PFSK-1 (cell line): ENCODE data around the gene SRSF4.

Experiments
- FOXP2 ChIP-seq: optimal IDR thresholded peaks from 2 replicates; pipeline ENCODE3; 2011; ENCODE audit warnings: borderline replicate concordance, control low read depth, inconsistent platforms; ENCODE audit not compliant: insufficient read depth; ENCODE audit errors: extremely low read length, extremely low read depth
- POLR2AphosphoS5 ChIP-seq: IDR thresholded peaks from 2 replicates; pipeline ENCODE4 v1.6.1; 2012; ENCODE audit warnings: low read depth, mild to moderate bottlenecking, control low read depth, low read length, moderate library complexity
- SIN3A ChIP-seq: IDR thresholded peaks from 2 replicates; pipeline ENCODE4 v1.6.1; 2012; ENCODE audit warnings: mild to moderate bottlenecking, low read length, moderate library complexity, borderline replicate concordance; ENCODE audit not compliant: insufficient read depth
- TAF1 ChIP-seq: IDR thresholded peaks from 2 replicates; pipeline ENCODE4 v1.6.1; 2012; ENCODE audit warnings: low read length, control low read depth, borderline replicate concordance; ENCODE audit not compliant: insufficient read depth
- TF ChIP-seq, protein P1 (sequence below), 2 experiments: IDR thresholded peaks; 2 replicates each; pipeline versions ENCODE4 v1.6.1 to v1.8.0; 2011 to 2012; ENCODE audit warnings: low read depth in 2 of 2, low read length in 2 of 2, control low read depth in 1 of 2, inconsistent platforms in 1 of 2, mild to moderate bottlenecking in 1 of 2, moderate library complexity in 1 of 2; ENCODE audit not compliant: insufficient read depth in 1 of 2

DNA sequence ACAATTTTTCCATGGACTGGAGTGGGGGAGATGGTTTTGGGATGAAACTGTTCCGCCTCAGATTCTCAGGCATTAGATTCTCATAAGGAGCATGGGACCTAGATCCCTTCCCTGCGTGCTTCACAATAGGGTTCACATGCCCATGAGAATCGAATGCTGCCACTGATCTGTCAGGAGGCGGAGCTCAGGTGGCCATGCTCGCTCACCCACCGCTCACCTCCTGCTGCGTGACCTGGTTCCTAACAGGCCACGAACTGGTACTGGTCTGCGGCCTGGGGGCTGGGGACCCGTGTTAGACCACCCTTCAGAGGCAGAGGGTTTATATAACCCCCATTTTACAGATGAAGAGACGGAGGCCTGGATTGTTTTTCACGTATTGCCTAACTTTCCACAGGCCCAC lies 16.3 kb upstream of the SRSF4 start:
- TF ChIP-seq SIN3A (no peak), POLR2AphosphoS5 (no peak), TAF1 (no peak), FOXP2 (no peak)
- TF ChIP-seq, protein P1, sequence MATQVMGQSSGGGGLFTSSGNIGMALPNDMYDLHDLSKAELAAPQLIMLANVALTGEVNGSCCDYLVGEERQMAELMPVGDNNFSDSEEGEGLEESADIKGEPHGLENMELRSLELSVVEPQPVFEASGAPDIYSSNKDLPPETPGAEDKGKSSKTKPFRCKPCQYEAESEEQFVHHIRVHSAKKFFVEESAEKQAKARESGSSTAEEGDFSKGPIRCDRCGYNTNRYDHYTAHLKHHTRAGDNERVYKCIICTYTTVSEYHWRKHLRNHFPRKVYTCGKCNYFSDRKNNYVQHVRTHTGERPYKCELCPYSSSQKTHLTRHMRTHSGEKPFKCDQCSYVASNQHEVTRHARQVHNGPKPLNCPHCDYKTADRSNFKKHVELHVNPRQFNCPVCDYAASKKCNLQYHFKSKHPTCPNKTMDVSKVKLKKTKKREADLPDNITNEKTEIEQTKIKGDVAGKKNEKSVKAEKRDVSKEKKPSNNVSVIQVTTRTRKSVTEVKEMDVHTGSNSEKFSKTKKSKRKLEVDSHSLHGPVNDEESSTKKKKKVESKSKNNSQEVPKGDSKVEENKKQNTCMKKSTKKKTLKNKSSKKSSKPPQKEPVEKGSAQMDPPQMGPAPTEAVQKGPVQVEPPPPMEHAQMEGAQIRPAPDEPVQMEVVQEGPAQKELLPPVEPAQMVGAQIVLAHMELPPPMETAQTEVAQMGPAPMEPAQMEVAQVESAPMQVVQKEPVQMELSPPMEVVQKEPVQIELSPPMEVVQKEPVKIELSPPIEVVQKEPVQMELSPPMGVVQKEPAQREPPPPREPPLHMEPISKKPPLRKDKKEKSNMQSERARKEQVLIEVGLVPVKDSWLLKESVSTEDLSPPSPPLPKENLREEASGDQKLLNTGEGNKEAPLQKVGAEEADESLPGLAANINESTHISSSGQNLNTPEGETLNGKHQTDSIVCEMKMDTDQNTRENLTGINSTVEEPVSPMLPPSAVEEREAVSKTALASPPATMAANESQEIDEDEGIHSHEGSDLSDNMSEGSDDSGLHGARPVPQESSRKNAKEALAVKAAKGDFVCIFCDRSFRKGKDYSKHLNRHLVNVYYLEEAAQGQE (IDR thresholded peaks at IDR 0.05; ENCODE audit: insufficient read depth in 1 of 2, low read depth in 2 of 2, low read length in 2 of 2), result no peak
